HL-60 (cell line): Measurements from ENCODE around the gene MOB3B.

Experiments used
- CTCF ChIP-seq: IDR thresholded peaks from one replicate; pipeline ENCODE4 v1.5.1; 2011; ENCODE audit warnings: low read length, control low read depth, inconsistent platforms; ENCODE audit not compliant: insufficient read depth
- GABPA ChIP-seq: IDR thresholded peaks from 2 replicates; pipeline ENCODE4 v1.6.1; 2012; ENCODE audit warnings: low read depth
- POLR2AphosphoS5 ChIP-seq: IDR thresholded peaks from 2 replicates; pipeline ENCODE4 v1.6.1; 2012; ENCODE audit warnings: low read depth
- REST ChIP-seq: IDR thresholded peaks from 2 replicates; pipeline ENCODE4 v1.6.1; 2012; ENCODE audit warnings: low read depth; ENCODE audit not compliant: insufficient replicate concordance

GRCh38 chr9:27565696-27566095, 36.1 kb upstream of the MOB3B start:
- TF ChIP-seq CTCF (no peak), POLR2AphosphoS5 (no peak), GABPA (no peak), REST (no peak)
